Adrenal gland (tissue), 5 donors: ENCODE data around the gene TTLL1.

Experiments used
- POLR2A ChIP-seq, 2 donors: fragments of 450-650 bp; IDR thresholded peaks; one replicate each; pipeline ENCODE4 v1.6.1; 2017; ENCODE audit warnings: antibody characterized with exemption in 2 of 2, mild to moderate bottlenecking in 2 of 2, moderate library complexity in 1 of 2
- TF ChIP-seq, protein P1 (sequence below), 6 experiments: fragments of 450-650 bp in 4 of 6; fragments of 200-600 bp in 2 of 6; sonication (generic) in 1 of 6; IDR thresholded peaks; 1 replicate in 5 of 6; 2 replicates in 1 of 6; pipeline versions ENCODE4 v1.5.1 to v1.8.0; 2016 to 2021; ENCODE audit warnings: antibody characterized with exemption in 6 of 6, mild to moderate bottlenecking in 2 of 6, moderate library complexity in 1 of 6
- donor health status: DM: no; HTN: no; CAD: no.

DNA sequence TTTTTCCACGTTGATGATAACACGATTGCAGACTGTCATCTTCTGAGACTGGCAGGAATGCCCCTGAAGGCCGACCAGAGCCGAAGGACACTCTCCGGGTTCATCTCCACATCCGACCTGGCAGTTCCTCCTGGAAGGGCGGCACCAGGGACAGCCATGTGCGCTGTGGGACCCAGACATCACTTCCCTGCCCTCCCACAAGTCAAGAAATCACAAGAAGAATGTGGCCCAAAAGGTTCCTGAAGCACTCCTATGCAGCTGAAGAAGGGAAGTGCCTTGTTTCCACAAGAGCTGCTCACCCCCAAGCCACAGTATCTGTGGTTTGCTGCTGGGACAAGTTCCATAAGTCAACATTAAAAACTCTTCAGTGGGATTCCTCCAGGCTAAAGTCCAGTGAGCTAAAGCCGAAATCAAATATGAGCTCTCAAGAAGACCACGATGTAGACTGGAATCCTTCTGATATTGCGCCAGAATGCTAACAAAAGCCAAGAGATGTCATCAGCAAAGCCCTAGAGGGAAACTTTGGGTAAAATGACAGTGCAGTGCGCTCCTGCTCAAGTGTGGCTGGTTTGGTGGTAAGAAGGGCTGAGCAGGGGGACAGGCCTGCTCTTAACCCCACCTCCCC is 95.4 kb downstream of the TTLL1 start:
- TF ChIP-seq, protein P1, sequence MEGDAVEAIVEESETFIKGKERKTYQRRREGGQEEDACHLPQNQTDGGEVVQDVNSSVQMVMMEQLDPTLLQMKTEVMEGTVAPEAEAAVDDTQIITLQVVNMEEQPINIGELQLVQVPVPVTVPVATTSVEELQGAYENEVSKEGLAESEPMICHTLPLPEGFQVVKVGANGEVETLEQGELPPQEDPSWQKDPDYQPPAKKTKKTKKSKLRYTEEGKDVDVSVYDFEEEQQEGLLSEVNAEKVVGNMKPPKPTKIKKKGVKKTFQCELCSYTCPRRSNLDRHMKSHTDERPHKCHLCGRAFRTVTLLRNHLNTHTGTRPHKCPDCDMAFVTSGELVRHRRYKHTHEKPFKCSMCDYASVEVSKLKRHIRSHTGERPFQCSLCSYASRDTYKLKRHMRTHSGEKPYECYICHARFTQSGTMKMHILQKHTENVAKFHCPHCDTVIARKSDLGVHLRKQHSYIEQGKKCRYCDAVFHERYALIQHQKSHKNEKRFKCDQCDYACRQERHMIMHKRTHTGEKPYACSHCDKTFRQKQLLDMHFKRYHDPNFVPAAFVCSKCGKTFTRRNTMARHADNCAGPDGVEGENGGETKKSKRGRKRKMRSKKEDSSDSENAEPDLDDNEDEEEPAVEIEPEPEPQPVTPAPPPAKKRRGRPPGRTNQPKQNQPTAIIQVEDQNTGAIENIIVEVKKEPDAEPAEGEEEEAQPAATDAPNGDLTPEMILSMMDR (IDR thresholded peaks at IDR 0.05), result no peak
- TF ChIP-seq POLR2A (IDR thresholded peaks at IDR 0.05), result peak in 1 of 2 donors; percentile 5
